Measurements from ENCODE around the gene ADNP2.
A peak's percentile ranks its signal among the peaks of the same experiment; 100 is the strongest.

ADNP2 gene

DNA sequence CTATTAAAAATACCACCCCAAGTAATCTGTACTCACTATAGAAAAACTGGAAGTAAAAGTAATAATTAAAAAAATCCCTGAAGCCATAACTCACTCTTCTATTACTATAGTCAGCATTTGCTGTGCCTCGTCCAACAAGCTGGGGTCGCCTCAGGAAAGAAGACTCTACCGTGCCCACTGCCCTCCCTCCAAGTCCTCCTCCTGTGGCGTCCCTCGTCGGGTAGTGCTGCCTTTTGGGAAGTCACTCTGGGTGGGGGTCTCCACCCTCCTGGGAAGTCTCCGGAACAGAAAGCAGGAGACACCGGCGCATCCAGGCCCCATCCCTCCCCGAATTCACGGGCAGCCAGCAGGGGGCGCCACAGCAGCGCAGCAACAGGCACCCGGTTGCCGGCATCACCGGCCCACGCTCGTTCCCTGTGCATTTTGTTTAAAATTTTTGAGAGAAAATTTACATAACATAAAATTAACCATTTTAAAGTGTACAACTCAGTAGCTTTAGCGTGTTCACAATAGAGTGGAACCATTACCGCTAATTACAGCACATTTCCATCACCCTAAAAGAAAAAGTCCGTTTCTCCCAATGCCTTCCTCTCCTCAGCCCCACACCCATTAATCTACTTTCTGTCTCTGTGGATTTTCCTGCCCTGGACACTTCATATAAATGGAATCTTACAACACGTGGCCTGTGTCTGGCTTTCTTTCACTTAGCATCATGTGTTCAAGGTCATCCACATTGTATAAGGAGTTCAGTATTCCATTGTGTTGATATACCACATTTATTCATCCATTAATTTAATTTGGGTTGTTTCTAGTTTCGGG lies 62.2 kb downstream of the ADNP2 start:
- peaks cover 7% of the 10 kb centered on the region; the same call in 1 of the 2 replicates for H3K9me3 ChIP-seq (ENCODE audit: insufficient read depth, low read depth, low read length)
- H3K79me2 ChIP-seq (ENCODE audit: insufficient read depth, low read length): no peaks in the 10 kb centered on the region
- no peaks in the 10 kb centered on the region for H3K36me3 ChIP-seq (ENCODE audit: insufficient read depth, low read length)

DNA sequence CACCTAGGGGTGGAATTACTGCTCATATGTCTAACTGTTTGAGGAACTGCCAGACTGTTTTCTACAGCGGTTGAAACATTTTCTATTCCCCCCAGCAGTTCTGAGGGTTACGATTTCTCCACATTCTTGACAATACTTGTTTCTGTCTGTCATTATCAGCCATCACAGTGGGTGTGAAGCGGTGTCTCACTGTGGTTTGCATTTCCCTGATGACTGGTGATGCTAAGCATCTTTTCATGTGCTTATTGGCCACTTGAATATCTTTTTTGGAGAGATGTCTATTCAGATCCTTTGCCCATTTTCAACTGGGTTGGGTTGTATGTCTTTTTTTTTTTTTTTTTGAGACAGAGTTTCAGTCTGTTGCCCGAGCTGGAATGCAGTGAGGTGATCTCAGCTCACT lies 63.0 kb downstream of the ADNP2 start:
- Histone ChIP-seq H3K79me2 (ENCODE audit: insufficient read depth, low read length) (no peaks in the 10 kb centered on the region), H3K9ac (ENCODE audit: low read depth, low read length, poor library complexity, severe bottlenecking) (no peak overlapping the region), H3K4me3 (ENCODE audit: low read length, poor library complexity, severe bottlenecking) (no peak overlapping the region), H3K4me1 (ENCODE audit: insufficient read depth, low read length, poor library complexity, severe bottlenecking) (peaks cover 17% of the 10 kb centered on the region), H3K36me3 (ENCODE audit: insufficient read depth, low read length) (no peaks in the 10 kb centered on the region), H3F3A (ENCODE audit: low read depth) (no peaks in the 10 kb centered on the region), H3K9me2 (replicated peaks; ENCODE audit: low read depth, low read length) (no peaks in the 10 kb centered on the region), H3K27me3 (ENCODE audit: insufficient read depth, low read length, poor library complexity, severe bottlenecking) (no peaks in the 10 kb centered on the region), H2AFZ (ENCODE audit: low read length) (no peak overlapping the region), H4K20me1 (ENCODE audit: insufficient read depth, low read length, poor library complexity, severe bottlenecking) (no peaks in the 10 kb centered on the region), H3K9me3 (ENCODE audit: insufficient read depth, low read depth, low read length) (peaks cover 7% of the 10 kb centered on the region; the same call in 1 of the 2 replicates), H3K4me2 (ENCODE audit: low read depth, low read length, poor library complexity, severe bottlenecking) (no peak overlapping the region)
- TF ChIP-seq, protein P1, sequence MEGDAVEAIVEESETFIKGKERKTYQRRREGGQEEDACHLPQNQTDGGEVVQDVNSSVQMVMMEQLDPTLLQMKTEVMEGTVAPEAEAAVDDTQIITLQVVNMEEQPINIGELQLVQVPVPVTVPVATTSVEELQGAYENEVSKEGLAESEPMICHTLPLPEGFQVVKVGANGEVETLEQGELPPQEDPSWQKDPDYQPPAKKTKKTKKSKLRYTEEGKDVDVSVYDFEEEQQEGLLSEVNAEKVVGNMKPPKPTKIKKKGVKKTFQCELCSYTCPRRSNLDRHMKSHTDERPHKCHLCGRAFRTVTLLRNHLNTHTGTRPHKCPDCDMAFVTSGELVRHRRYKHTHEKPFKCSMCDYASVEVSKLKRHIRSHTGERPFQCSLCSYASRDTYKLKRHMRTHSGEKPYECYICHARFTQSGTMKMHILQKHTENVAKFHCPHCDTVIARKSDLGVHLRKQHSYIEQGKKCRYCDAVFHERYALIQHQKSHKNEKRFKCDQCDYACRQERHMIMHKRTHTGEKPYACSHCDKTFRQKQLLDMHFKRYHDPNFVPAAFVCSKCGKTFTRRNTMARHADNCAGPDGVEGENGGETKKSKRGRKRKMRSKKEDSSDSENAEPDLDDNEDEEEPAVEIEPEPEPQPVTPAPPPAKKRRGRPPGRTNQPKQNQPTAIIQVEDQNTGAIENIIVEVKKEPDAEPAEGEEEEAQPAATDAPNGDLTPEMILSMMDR (conservative IDR thresholded peaks at IDR 0.05; ENCODE audit: low read length): no peak
- no peak for TF ChIP-seq EZH2phosphoT487 (IDR thresholded peaks at IDR 0.05; ENCODE audit: borderline replicate concordance)

More for the DNA sequence above, 62.2 kb downstream of the ADNP2 start:
- no peak overlapping the region for H3K4me3 ChIP-seq (ENCODE audit: low read length, poor library complexity, severe bottlenecking)
- H3K4me1 ChIP-seq (ENCODE audit: insufficient read depth, low read length, poor library complexity, severe bottlenecking): peaks cover 14% of the 10 kb centered on the region
- H3K4me2 ChIP-seq (ENCODE audit: low read depth, low read length, poor library complexity, severe bottlenecking): no peak overlapping the region
- H3F3A ChIP-seq (ENCODE audit: low read depth): no peaks in the 10 kb centered on the region
- H3K9me2 ChIP-seq (replicated peaks; ENCODE audit: low read depth, low read length): no peaks in the 10 kb centered on the region
- H3K9ac ChIP-seq (ENCODE audit: low read depth, low read length, poor library complexity, severe bottlenecking): no peak overlapping the region
- H2AFZ ChIP-seq (ENCODE audit: low read length): no peak overlapping the region
- no peaks in the 10 kb centered on the region for H4K20me1 ChIP-seq (ENCODE audit: insufficient read depth, low read length, poor library complexity, severe bottlenecking)
- H3K27me3 ChIP-seq (ENCODE audit: insufficient read depth, low read length, poor library complexity, severe bottlenecking): no peaks in the 10 kb centered on the region
- TF ChIP-seq, protein P1 (conservative IDR thresholded peaks at IDR 0.05; ENCODE audit: low read length): peak; percentile 77
- TF ChIP-seq EZH2phosphoT487 (IDR thresholded peaks at IDR 0.05; ENCODE audit: borderline replicate concordance): no peak

DNA sequence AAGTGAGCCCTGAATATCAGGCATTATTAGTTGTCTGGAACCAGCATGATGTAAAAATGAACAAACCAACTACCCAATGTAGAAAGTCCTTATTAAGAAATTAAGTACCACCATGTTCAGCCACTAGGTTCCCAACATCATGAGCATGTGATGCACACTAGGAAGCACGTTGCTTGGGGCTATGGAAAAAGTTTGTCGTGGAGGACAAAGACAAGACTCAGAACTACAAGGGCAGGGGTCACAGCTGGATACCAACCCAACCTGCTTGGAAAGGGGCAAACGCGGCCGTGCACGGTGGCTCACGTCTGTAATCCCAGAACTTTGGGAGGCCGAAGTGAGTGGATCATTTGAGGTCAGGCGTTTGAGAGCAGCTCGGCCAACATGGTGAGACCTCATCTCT lies 64.0 kb downstream of the ADNP2 start:
- Histone ChIP-seq H3K36me3 (ENCODE audit: insufficient read depth, low read length) (no peaks in the 10 kb centered on the region), H3K4me3 (ENCODE audit: low read length, poor library complexity, severe bottlenecking) (no peak overlapping the region), H3K9me2 (replicated peaks; ENCODE audit: low read depth, low read length) (no peaks in the 10 kb centered on the region), H3K4me2 (ENCODE audit: low read depth, low read length, poor library complexity, severe bottlenecking) (no peak overlapping the region), H3K9me3 (ENCODE audit: insufficient read depth, low read depth, low read length) (peaks cover 7% of the 10 kb centered on the region; the same call in 1 of the 2 replicates), H3K79me2 (ENCODE audit: insufficient read depth, low read length) (no peaks in the 10 kb centered on the region), H3F3A (ENCODE audit: low read depth) (no peaks in the 10 kb centered on the region), H3K9ac (ENCODE audit: low read depth, low read length, poor library complexity, severe bottlenecking) (no peak overlapping the region), H4K20me1 (ENCODE audit: insufficient read depth, low read length, poor library complexity, severe bottlenecking) (no peaks in the 10 kb centered on the region), H3K27me3 (ENCODE audit: insufficient read depth, low read length, poor library complexity, severe bottlenecking) (no peaks in the 10 kb centered on the region), H3K4me1 (ENCODE audit: insufficient read depth, low read length, poor library complexity, severe bottlenecking) (peaks cover 17% of the 10 kb centered on the region), H2AFZ (ENCODE audit: low read length) (no peak overlapping the region)
- TF ChIP-seq, protein P1 (conservative IDR thresholded peaks at IDR 0.05; ENCODE audit: low read length): no peak
- TF ChIP-seq EZH2phosphoT487 (IDR thresholded peaks at IDR 0.05; ENCODE audit: borderline replicate concordance): no peak
